ENCODE measurements around the gene CD93.

DNA sequence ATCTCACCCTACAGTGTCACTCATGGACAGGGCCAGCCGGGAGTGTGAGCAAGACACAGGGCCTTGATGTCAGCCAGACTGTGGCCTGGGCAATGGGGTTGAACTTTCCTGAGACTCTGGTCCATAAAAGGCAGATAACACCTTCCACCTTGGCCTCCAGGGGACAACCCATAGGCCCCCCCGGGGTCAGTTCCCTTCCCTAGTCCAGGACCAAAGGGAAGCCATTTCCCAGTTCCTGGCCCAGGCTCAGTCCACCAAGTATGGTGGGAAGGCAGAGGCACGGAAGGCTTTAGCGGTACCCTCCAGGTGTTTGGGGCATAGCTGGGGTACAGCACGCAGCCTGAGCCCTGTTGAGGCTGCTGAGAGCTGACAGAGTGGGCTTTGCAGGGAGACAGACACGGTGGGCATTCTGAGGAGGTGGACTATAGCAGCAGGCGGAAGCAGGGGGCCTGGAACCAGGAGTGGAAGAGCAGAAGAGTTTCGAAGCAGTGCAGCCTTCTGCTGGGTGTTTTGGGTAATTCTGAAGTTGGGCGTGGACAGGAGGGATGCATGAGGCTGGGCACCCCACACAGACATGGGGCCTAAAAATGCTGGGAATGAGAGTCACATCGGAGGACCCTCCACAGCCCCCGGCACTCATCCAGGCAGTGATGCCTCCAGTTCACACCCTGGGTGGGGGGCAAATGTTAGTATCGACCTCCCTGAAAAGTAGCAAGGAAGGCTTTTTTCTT, 43.9 kb upstream of the CD93 start:
- no peak for TF ChIP-seq RAD21 (conservative IDR thresholded peaks at IDR 0.05)
- TF ChIP-seq, protein P1, sequence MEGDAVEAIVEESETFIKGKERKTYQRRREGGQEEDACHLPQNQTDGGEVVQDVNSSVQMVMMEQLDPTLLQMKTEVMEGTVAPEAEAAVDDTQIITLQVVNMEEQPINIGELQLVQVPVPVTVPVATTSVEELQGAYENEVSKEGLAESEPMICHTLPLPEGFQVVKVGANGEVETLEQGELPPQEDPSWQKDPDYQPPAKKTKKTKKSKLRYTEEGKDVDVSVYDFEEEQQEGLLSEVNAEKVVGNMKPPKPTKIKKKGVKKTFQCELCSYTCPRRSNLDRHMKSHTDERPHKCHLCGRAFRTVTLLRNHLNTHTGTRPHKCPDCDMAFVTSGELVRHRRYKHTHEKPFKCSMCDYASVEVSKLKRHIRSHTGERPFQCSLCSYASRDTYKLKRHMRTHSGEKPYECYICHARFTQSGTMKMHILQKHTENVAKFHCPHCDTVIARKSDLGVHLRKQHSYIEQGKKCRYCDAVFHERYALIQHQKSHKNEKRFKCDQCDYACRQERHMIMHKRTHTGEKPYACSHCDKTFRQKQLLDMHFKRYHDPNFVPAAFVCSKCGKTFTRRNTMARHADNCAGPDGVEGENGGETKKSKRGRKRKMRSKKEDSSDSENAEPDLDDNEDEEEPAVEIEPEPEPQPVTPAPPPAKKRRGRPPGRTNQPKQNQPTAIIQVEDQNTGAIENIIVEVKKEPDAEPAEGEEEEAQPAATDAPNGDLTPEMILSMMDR (IDR thresholded peaks at IDR 0.05; ENCODE audit: poor library complexity, severe bottlenecking) = no peak
- TF ChIP-seq, protein P2, sequence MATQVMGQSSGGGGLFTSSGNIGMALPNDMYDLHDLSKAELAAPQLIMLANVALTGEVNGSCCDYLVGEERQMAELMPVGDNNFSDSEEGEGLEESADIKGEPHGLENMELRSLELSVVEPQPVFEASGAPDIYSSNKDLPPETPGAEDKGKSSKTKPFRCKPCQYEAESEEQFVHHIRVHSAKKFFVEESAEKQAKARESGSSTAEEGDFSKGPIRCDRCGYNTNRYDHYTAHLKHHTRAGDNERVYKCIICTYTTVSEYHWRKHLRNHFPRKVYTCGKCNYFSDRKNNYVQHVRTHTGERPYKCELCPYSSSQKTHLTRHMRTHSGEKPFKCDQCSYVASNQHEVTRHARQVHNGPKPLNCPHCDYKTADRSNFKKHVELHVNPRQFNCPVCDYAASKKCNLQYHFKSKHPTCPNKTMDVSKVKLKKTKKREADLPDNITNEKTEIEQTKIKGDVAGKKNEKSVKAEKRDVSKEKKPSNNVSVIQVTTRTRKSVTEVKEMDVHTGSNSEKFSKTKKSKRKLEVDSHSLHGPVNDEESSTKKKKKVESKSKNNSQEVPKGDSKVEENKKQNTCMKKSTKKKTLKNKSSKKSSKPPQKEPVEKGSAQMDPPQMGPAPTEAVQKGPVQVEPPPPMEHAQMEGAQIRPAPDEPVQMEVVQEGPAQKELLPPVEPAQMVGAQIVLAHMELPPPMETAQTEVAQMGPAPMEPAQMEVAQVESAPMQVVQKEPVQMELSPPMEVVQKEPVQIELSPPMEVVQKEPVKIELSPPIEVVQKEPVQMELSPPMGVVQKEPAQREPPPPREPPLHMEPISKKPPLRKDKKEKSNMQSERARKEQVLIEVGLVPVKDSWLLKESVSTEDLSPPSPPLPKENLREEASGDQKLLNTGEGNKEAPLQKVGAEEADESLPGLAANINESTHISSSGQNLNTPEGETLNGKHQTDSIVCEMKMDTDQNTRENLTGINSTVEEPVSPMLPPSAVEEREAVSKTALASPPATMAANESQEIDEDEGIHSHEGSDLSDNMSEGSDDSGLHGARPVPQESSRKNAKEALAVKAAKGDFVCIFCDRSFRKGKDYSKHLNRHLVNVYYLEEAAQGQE (IDR thresholded peaks at IDR 0.05; ENCODE audit: borderline replicate concordance) = no peak
- no peak for TF ChIP-seq EP300 (conservative IDR thresholded peaks at IDR 0.05; ENCODE audit: poor library complexity, severe bottlenecking)
- no peak for TF ChIP-seq TAF1 (IDR thresholded peaks at IDR 0.05; ENCODE audit: low read depth)
- no peak for TF ChIP-seq POLR2AphosphoS5 (IDR thresholded peaks at IDR 0.05)
- TF ChIP-seq EZH2 (IDR thresholded peaks at IDR 0.05; ENCODE audit: borderline replicate concordance, insufficient read depth, low read length, poor library complexity, severe bottlenecking) = no peak
- no peak for TF ChIP-seq SMC3 (conservative IDR thresholded peaks at IDR 0.05; ENCODE audit: poor library complexity)
- no peak for TF ChIP-seq MXI1 (conservative IDR thresholded peaks at IDR 0.05; ENCODE audit: poor library complexity, severe bottlenecking)

Measured in neural cell (in vitro differentiated cells).